Activated CD4-positive, alpha-beta T cell treated with anti-CD3 and anti-CD28 coated beads for 4 hours (primary cell): ENCODE results near the gene STRN3.
"Not testable (repeated sequence)": the region's sequence is repeated elsewhere in the genome, so short reads cannot be mapped to it uniquely, and the experiment has no call there.

ENCODE experiments used
- DNase-seq, 2 donors: peaks; one replicate each; pipeline ENCODE4 v3.0.0-alpha.2; 2020

Gene STRN3

GRCh38 chr14:31030469-31030868 is 4.3 kb upstream of the STRN3 start:
- no peak for DNase-seq

DNA sequence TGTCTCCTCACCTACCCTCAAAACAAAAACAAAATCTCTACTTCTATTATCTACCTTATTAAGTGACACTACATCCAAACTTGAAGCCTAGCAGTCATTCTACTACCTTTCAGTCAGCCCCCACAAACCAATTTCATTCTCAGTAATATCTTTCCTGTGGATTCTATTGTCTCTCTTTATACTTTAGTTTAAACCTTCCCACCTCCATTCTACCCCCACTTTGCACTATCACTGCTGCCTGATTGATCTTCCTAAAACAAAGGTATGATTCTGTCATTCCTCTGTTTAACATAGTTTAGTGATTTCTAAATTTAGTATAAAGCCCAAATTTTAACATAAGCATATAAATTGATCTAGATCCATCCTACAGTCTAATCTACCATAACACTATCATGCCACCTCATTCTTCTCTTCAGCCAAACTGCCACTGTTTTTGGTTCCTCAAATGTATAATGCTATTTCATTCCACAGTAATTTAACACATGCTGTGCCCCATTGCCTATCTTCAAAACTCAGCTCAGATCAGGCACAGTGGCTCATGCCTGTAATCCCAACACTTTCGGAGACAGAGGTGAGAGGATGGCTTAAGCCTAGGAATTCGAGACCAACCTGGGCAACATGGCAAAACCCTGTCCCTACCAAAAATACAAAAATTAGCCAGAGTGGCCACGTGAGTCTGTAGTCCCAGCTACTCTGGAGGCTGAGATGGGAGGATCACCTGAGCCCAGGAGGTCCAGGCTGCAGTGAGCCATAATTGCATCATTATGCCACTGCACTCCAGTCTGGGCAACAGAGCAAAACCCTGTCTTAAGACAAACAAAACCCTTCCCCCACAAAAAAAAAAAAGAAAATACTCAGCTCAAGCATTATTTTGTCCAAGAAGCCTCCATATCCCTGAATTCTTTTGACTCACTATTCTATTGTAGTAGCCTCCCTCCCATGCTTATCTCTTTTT is 3.1 kb upstream of the STRN3 start:
- DNase-seq: no peak

GRCh38 chr14:31027847-31028246 is 1.7 kb upstream of the STRN3 start:
- DNase-seq: no peak

- peak; percentile 90 for DNase-seq
Measured at GRCh38 chr14:31026450-31027235, 464 bp upstream of the STRN3 start.

- DNase-seq: peak; percentile 36 to 42
Measured at GRCh38 chr14:31025367-31026076, 657 bp downstream of the STRN3 start, which contains the start of gene AP4S1. AP4S1 (plus strand) TSS chr14:31025649; CDS start chr14:31066197, 40,548 bp downstream.

GRCh38 chr14:31024577-31025366 is 1.4 kb downstream of the STRN3 start:
- DNase-seq: no peak

DNA sequence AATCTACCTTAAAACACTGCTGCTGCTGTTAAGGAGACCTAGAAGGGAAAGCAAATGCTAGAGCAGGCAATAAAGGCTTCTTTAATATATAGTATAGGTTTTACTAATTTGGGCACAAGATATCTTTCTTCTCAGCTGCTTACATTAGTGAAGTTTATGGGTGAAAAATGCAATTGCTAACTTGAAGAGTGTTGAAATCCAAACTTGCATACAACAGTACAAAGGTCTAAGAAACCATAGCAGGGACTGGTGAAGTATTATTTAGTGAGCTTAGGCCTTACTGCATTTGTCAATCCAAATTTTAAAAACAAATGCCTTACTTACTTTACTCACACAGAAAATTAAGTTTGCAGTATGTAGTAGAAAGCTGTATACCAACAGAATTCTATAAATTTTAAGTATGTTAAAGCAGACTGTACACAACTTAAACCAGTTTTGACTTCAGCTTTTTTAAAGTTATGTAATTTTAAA is 2.1 kb downstream of the STRN3 start:
- no peak for DNase-seq

GRCh38 chr14:31022386-31022785 is 3.8 kb downstream of the STRN3 start:
- DNase-seq: no peak

DNA sequence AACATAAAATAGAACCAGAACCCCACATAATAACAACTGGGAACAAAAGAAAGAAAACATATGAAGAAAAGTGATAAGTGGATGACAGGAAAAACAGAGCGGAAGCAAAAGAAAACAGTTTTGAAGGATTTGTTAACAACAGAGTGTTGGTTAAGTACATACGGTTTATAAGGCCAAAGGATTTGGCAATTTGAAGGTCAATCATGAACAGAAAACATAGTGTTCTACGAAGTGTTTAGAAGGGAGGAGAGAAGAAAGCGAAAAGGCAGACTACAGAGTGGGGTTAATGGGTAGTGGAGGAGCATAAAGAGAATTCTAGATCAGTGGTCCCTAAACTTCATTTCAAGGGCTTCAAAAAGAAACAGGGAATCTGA is 4.6 kb downstream of the STRN3 start:
- no peak for DNase-seq

DNA sequence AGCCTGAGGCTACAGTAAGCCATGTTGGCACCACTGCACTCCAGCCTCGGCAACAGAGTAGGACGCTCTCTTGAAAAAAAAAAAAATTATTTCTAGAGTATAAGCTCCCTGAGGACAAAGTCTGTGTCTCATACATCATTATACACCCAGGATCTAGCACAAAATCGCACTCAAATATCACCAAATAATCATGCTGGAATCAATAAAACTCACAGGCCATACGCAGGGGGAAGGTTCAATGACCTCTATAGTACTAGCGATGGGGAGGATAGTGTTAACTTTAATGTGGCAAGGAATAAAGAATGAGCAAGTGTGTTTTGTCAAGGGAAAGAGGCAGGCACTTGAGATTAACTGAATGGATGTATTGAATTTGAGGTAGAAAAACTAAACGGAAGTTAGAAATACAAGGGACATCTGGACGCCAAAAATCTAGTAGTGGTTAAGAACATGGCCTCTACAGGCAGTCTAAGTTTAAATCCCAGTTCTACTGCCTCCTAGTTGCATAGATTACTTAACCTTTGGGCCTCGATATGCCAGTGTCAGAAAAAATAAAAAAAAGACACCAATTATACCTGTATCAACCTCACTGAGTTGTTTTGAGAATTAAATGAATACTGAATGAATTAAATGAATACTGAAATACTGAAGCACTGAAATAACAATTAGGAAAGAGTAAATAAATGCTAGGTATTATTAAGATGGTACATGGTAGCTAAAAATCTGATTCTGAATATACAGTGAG is 5.2 kb downstream of the STRN3 start:
- no peak for DNase-seq

- DNase-seq: no peak
Measured at GRCh38 chr14:31018057-31018645, 8.0 kb downstream of the STRN3 start.

DNA sequence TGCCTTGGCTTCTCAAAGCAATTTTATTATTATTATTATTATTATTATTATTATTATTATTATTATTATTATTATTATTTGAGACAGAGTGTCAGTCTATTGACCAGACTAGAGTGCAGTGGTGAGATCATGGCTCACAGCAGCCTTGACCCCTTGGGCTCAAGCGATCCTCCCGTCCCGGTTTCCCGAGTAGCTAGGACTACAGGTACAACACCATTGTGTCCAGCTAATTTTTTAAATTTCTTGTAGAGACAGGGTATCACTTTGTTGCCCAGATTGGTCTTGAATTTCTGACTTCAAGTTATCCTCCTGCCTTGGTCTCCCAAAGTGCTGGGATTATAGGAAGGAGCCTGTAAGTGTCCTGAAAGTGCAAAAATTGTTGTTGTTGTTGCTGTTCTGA is 12.3 kb downstream of the STRN3 start:
- no peak for DNase-seq

DNA sequence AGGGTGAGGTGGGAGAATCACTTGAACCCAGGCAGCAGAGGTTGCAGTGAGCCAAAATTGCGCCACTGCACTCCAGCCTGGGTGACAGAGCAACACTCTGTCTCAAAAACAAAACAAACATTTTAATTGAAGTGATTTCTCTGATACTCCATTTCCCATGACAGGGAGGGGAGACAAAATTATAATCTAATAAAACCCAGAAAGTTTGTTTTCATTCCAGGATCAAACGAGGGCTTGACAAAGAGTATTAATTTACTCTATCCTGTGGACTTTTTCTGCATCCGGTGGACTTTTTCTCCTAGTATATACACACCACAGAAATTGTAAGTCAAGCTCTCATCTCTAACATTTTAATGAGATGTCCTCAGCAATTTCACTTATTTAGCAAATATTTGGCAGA is 15.2 kb downstream of the STRN3 start:
- DNase-seq: no peak

GRCh38 chr14:31009836-31010574 is 16.2 kb downstream of the STRN3 start:
- no peak for DNase-seq

DNA sequence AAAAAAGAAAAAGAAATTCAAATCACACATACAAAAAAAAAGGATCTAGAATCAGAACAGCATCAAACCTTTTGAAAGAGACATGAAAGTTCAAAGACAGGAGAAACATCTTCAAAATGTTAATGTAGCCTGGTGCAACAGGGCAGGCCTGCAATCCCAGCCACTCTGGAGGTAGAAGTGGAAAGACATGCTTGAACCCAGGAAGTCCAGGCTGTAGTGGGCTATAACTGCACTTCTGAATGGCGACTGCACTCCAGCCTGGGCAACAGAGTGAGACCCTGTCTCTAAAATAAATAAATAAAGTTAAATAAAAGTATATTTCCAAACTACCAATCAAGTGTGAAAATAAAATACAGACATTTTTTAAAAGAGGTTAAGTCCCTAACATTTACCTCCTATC is 19.5 kb downstream of the STRN3 start:
- DNase-seq: no peak

GRCh38 chr14:31004007-31004406 is 22.2 kb downstream of the STRN3 start:
- not testable (repeated sequence) for DNase-seq

GRCh38 chr14:31003284-31003683 is 22.9 kb downstream of the STRN3 start:
- no peak for DNase-seq

- DNase-seq: no peak
Measured at GRCh38 chr14:31001339-31001658, 24.9 kb downstream of the STRN3 start.

DNA sequence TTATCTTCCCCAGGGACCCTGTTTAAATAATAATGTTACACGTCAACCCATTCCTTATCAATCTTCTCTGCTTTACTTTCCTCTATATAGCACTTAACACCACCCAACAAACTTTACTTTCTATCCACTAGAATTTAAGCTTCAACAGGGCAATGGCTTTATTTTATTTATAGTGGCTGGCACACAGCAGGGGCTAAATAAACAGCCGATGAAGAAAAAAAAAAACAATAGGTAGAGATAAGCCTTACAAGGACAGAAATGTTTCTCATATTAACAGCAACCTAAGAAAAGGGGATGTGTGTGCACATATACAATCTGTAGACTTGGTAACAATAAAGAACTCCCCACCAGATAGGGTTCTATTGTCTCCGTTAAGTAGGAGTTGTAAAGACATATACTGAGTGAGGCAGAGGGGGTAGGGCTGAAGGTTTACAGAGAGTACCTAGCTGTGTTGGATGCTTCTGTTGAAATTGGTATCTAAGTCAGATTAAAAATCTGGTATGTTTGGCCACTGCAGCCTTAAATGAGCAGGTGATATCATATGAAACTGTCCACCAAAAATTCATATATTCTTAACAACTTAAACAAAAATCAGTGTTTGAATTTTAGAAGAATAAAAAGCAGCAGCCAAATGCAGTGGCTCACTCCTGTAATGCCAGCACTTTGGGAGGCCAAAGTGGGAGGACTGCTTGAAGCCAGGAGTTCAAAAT is 25.4 kb downstream of the STRN3 start:
- DNase-seq: no peak
